Esophagus squamous epithelium (tissue), 4 donors: ENCODE measurements around the gene PRPF40A.

ENCODE experiments used
- CTCF ChIP-seq, 6 experiments: fragments of 450-650 bp in 4 of 6; fragments of 200-600 bp in 2 of 6; sonication (generic) in 2 of 6; IDR thresholded peaks; one replicate each; pipeline ENCODE4 v1.5.1; 2016 to 2019; ENCODE audit warnings: antibody characterized with exemption in 6 of 6, mild to moderate bottlenecking in 4 of 6, moderate library complexity in 4 of 6
- POLR2A ChIP-seq, 4 donors: fragments of 450-650 bp; IDR thresholded peaks; one replicate each; pipeline ENCODE4 v1.6.1; 2017; ENCODE audit warnings: antibody characterized with exemption in 4 of 4, mild to moderate bottlenecking in 4 of 4, moderate library complexity in 3 of 4

- TF ChIP-seq CTCF (IDR thresholded peaks at IDR 0.05): no peak
- no peak for TF ChIP-seq POLR2A (IDR thresholded peaks at IDR 0.05)
Observed at GRCh38 chr2:152716805-152717227, 445 bp downstream of the PRPF40A start.
